ENCODE data around the gene TM2D3. TPM values are rescaled to one million over a fixed set of nuclear protein-coding genes. Genes with fewer than 3 reads are reported as not detected.
A peak's percentile ranks its signal among the peaks of the same experiment; 100 is the strongest.
"Not testable (repeated sequence)": the region's sequence is repeated elsewhere in the genome, so short reads cannot be mapped to it uniquely, and the experiment has no call there.

The TM2D3 gene
- total and polyA plus RNA-seq, 2 of the 8 experiments (the other 6 are each of a cell fraction or from before 2014, with no cell fraction given), result 26.4 to 28.0 TPM

DNA sequence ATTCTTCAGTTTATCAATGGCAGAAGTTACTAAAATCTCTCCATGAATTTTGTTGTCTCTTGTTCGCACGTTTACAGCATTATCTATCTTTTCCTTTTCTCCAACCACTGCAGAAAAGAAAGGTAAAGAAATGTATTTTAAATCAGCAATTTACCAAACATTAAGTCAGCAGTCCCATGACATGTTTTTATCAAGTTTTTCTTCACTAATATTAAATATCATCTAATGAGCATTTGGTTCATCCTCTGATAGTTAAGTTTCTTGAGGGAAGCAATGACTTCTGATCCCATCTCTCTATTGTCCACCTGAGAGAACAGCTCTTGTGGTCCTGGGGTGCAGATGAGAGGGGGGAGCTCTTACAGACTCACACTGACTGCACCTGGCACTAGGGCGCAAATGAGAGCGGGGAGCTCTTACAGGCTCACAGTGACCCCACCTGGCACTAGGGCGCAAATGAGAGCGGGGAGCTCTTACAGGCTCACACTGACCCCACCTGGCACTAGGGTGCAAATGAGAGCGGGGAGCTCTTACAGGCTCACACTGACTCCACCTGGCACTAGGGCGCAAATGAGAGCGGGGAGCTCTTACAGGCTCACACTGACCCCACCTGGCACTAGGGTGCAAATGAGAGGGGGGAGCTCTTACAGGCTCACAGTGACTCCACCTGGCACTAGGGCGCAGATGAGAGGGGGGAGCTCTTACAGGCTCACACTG lies 2.6 kb upstream of the TM2D3 start:
- H4K91ac ChIP-seq (replicated peaks; ENCODE audit: insufficient read length, low read length); H4K20me1 ChIP-seq (replicated peaks in 1 of 2; ENCODE audit: control insufficient read depth in 1 of 2, insufficient read depth in 2 of 2, low read length in 2 of 2); H2BK12ac ChIP-seq (ENCODE audit: low read depth, low read length); H2BK20ac ChIP-seq (ENCODE audit: low read length); H2BK15ac ChIP-seq (ENCODE audit: low read length); FAIRE-seq; H3K4me2 ChIP-seq (ENCODE audit: insufficient read depth in 1 of 2, low read depth in 2 of 2, low read length in 2 of 2); POLR2A ChIA-PET (ENCODE audit: partially characterized antibody); H2AFZ ChIP-seq (ENCODE audit: low read length); H3K9ac ChIP-seq (replicated peaks in 1 of 4; ENCODE audit: extremely low read depth in 1 of 4, low read depth in 3 of 4, low read length in 3 of 4); H3K23me2 ChIP-seq (ENCODE audit: low read depth, low read length); H3K27me3 ChIP-seq (replicated peaks in 1 of 4; ENCODE audit: control insufficient read depth in 3 of 4, extremely low read depth in 1 of 4, insufficient read depth in 3 of 4, low read length in 3 of 4); H4K5ac ChIP-seq (ENCODE audit: insufficient read length, low read depth, low read length); H3K18ac ChIP-seq (ENCODE audit: extremely low read depth, low read length); H3K56ac ChIP-seq (replicated peaks; ENCODE audit: insufficient read length, low read depth, low read length); H3K79me1 ChIP-seq (ENCODE audit: low read depth, low read length); H2BK120ac ChIP-seq (replicated peaks; ENCODE audit: low read depth, low read length); H3K36me3 ChIP-seq (ENCODE audit: control insufficient read depth in 2 of 4, insufficient read depth in 4 of 4, low read length in 3 of 4); H3K4me1 ChIP-seq (replicated peaks in 1 of 4; ENCODE audit: control insufficient read depth in 3 of 4, insufficient read depth in 4 of 4, low read length in 3 of 4); H2BK5ac ChIP-seq (ENCODE audit: low read depth, low read length); H3K9me3 ChIP-seq (ENCODE audit: insufficient read depth in 2 of 2, low read depth in 1 of 2, low read length in 1 of 2); H3K4ac ChIP-seq (replicated peaks; ENCODE audit: insufficient read length, low read depth, low read length); H3K4me3 ChIP-seq (ENCODE audit: extremely low read depth in 1 of 4, insufficient read depth in 2 of 4, low read depth in 3 of 4, low read length in 4 of 4); H4K8ac ChIP-seq (ENCODE audit: extremely low read depth, insufficient read depth, low read length); H3K27ac ChIP-seq (ENCODE audit: low read depth, low read length); H3K23ac ChIP-seq (ENCODE audit: insufficient read length); H3K14ac ChIP-seq (ENCODE audit: insufficient read length); H2AK5ac ChIP-seq (ENCODE audit: low read depth, low read length): not testable (repeated sequence)
- peak in 1 of 2 experiments; percentile 54 for DNase-seq (ENCODE audit: low read depth in 1 of 2, low spot score in 2 of 2)
- CTCF ChIA-PET (ENCODE audit: partially characterized antibody), result interaction anchor here (0.7 to 3.9 kb wide), 31 partner anchors 9 to 646 kb away, joined by 3 to 27 read pairs (median 4); partner anchors contain the start of gene SNRPA1
- peaks cover 0 to 19% of the 10 kb centered on the region in 2 experiments; a peak in 2 of 4 replicates for H3K79me2 ChIP-seq (ENCODE audit: control insufficient read depth in 1 of 2, insufficient read depth in 2 of 2, low read length in 2 of 2)
- TF ChIP-seq POLR2AphosphoS5 (IDR thresholded peaks at IDR 0.05; ENCODE audit: low read depth, low read length), result 0 out of 2 replicates have a peak, but pooled peaks have one; percentile 17
- 0 out of 2 replicates have a peak, but pooled peaks have one; percentile 27 for TF ChIP-seq TCF12 (IDR thresholded peaks at IDR 0.05; ENCODE audit: low read depth, low read length)
- peak; percentile 37 to 79 (median 62) for TF ChIP-seq CTCF (IDR thresholded peaks at IDR 0.05; ENCODE audit: control extremely low read depth in 1 of 3, insufficient read depth in 1 of 3, low read depth in 1 of 3, low read length in 3 of 3)
- peak; percentile 35 to 45 for TF ChIP-seq RAD21 (IDR thresholded peaks at IDR 0.05 in 1 of 2, conservative IDR thresholded peaks at IDR 0.05 in 1 of 2; ENCODE audit: low read depth in 2 of 2, low read length in 2 of 2)
- WGBS, 2 experiments (ENCODE audit: extremely low coverage in 1 of 2, insufficient coverage in 1 of 2, insufficient read length in 1 of 2, insufficient replicate concordance in 2 of 2, low coverage in 1 of 2, low lambda C conversion rate in 2 of 2, missing lambda C conversion rate in 1 of 2), result 96% methylated on average over 9 of the region's 10 CpGs; no CpG with 5 or more reads in 1 of the 2 experiments
